Fibroblast of skin of scalp (primary cell): ENCODE data around the gene WRAP73.
"Not testable (repeated sequence)": the region's sequence is repeated elsewhere in the genome, so short reads cannot be mapped to it uniquely, and the experiment has no call there.

Experiments
- DNase-seq: peaks from one replicate; pipeline ENCODE4 v3.0.0-alpha.2; 2013

The WRAP73 gene

GRCh38 chr1:3629561-3630160, 20.2 kb downstream of the WRAP73 start:
- no peak for DNase-seq

DNA sequence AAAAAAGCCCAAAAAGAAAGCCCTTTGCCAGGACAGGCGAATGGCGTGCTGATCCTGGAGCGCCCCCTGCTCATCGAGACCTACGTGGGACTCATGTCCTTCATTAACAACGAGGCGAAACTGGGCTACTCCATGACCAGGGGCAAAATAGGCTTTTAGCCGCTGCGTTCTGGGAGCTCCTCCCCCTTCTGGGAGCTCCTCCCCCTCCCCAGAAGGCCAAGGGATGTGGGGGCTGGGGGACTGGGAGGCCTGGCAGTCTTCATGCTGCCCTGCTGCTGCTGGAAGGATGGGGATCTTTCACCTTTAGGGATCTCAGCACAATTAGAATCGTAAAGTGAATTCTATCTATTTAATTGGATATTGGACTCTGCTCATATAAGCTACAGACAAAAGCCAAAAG, 21.5 kb downstream of the WRAP73 start:
- no peak for DNase-seq

GRCh38 chr1:3627515-3628253, 22.2 kb downstream of the WRAP73 start:
- DNase-seq: no peak

DNA sequence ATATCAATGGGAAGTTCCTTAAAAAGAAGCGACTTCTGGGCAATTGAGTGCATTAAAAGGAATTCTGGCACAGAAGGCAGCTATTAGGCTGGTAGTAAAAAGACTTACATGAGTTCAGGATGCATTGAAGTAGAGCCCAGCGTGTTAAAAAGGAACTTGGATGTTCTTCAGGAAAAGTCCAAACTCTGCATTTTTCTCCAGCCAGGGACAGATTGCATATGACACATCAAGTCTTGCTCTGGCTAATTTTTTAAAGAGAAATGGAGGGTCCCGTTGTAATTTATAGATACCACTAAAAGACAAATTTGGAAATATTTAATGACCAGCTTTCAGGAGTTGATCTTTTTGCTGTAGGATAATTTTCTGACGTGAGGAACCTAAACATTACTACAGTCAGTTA, 23.9 kb downstream of the WRAP73 start:
- DNase-seq: no peak

GRCh38 chr1:3625151-3625907, 24.6 kb downstream of the WRAP73 start:
- DNase-seq: no peak

DNA sequence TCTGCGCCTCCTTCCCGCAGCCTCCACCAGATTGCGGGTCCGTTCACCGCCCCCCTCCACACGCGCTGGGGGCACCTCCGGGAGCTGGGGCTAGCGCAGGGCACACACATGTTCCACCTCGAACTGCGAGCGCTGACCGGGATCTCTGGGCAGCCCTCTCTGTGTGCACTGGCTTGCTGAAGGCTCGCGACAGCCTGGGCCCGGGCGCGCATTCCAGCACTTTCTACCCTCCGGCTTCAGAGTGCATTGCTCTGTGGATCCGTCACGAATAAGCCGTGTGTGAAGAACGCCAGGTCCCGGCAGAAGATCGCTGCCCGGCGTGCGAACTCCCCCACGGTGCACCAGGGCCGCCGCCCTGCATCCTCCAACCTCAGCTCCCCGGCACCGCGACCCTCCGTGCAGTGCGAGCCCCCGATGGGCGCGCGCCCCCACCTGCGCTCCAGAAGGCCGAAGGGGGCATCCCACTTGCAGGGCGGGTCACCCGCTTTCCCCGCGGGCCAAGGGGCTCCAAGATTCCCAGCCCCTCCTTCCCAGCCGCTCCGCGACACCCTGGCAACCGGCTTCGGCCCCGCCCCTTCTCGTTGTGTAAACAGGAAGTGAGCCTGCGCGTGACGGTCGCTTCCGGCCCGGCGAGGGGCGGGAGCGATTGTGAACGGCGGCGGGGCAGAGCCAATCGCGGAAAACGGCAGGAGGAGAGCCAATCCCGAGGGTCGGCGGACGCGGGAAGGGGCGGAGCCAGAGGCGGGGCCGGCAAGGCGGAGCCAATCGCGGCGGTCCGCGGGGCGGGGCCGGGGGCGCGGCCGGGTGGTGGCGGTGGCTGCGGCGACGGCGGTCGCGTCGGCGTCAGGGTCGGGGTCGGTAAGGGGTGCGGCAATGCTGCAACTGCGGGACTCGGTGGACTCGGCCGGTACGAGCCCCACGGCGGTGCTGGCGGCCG, 25.4 kb downstream of the WRAP73 start, which contains the start of gene TPRG1L:
TSS of gene TPRG1L (plus strand) at position 816 of the 937 bp plus-strand sequence. CDS start at position 874, 58 bp downstream.
- peak; percentile 96 for DNase-seq

GRCh38 chr1:3623441-3624199, 26.3 kb downstream of the WRAP73 start:
- no peak for DNase-seq

DNA sequence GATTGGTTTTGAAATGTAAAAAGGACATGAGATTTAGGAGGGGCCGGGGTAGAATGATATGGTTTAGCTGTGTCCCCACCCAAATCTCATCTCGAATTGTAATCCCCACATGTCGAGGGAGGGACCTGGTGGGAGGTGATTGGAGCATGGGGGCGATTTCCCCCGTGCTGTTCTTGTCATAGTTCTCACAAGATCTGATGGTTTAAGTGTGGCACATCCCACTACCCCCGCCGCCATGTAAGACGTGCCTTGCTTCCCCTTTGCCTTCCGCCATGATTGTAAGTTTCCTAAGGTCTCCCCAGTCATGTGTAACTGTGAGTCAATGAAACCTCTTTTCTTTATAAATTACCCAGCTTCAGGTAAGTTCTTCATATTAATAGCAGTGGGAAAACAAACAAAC, 27.8 kb downstream of the WRAP73 start:
- DNase-seq: not testable (repeated sequence)

DNA sequence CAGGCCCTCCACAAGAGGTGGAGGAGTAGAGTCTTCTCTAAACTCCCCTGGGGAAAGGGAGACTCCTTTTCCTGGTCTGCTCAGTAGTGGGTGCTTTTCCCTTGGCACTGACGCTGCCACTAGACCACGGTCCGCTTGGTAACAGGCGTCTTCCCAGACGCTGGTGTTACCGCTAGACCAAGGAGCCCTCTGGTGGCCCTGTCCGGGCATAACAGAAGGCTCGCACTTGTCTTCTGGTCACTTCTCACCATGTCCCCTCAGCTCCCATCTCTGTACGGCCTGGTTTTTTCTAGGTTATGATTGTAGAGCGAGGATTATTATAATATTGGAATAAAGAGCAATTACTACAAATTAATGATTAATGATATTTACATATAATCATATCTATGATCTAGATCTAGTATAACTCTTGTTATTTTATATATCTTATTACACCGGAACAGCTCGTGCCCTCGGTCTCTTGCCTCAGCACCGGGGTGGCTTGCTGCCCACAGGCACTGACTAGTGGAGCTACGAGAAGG, 28.7 kb downstream of the WRAP73 start:
- peak; percentile 47 for DNase-seq

DNA sequence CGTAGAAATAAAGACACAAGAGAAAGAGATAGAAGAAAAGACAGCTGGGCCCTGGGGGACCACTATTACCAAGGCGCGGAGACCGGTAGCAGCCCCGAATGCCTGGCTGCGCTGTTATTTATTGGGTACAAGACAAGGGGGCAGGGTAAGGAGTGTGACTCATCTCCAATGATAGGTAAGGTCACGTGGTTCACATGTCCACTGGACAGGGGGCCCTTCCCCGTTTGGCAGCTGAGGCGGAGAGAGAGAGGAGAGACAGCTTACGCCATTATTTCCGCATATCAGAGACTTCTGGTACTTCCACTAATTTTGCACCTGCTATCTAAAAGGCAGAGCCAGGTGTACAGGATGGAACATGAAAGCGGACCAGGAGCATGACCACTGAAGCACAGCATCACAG, 29.2 kb downstream of the WRAP73 start:
- no peak for DNase-seq

GRCh38 chr1:3618881-3619671, 30.8 kb downstream of the WRAP73 start:
- peak; percentile 80 for DNase-seq

GRCh38 chr1:3618531-3618880, 31.4 kb downstream of the WRAP73 start:
- DNase-seq: no peak

DNA sequence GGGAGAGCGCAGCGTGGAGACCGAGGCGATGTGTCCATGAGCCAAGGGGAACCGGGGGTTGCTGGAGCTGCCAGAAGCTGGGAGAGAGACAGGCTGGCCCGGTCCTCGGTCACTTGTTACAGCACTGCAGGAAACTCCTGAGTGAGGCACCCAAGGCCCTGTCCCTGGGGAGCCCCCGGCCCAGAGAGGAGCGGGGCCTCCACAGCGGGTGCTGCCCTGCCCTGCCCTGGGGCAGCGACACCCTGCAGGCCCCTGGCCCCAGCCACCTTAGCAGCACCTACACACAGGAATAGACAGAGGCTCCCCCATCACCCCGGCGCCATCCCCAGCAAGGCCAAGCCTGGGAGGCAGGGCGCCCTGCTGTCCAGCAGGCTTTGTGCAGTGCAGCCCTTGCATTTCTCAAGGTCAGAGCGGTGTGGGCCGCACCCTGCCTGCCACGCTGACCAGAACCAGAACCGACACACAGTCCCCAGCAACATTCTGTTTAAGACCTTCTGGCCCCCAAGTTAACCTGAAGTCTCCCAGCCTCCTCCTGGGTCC, 32.0 kb downstream of the WRAP73 start:
- no peak for DNase-seq

DNA sequence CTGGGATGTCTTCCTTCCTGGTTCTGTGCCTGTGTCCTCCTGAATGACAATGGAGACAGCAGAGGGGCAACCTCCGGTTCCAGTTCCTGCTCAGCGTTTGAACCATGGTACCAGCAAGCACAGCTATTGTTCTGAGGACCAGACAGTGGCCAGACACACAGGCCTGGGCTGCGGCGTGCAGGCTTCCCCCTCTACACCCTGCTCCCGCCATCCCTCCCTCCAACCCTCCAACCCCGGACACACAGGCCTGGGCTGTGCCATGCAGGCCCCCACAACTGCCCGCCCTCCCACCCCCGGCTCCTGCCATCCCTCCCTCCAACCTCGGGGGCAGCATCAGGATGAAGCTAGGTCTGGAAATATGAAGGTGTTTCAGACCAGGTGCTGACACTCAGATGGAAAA, 33.0 kb downstream of the WRAP73 start:
- DNase-seq: no peak

DNA sequence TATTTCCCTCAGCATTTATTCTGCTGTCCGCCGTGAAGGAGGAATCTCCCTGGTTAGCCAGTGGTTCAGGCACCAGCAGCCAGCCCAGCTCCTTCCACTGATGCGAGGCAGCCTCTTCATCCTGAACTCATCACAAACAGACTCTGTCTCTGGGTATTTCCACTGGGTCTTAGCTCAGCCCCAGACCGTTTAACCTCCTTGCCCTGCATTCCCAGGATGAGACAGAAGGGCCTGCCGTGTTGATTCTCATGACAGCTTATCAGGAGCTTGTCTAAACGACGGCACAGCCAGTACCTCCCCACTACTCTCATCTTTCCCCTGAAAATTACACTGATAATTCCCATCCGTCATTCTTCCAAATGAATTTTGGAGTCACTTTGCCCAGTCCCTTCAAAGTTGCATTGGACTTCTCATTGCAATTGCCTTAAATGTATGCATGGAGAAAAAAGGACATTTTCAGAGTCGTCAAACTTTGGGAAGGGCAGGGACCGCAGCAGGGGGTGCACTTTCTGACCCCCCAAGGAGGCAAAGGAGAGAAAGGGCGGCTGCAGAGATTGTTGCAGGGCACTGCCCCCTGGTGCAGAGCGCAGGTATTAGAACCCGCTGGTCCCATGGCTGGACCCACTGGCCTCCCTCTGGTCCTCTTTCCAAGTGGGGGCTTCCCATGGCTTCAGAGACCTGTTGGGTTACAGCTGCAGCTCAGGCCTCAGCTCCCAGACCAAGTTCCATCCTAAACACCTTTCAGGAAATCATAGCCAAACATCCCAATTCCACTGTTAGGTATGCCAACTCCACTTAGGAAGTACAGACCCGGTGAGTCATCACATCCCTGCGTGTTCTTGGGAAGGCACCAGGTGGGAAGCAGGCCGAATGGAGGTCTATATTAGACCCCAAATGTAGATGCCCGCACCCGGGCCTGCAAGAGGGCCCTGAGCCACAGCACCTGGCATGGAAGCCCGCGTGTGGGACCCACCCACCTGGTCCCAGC, 34.9 kb downstream of the WRAP73 start:
- DNase-seq: no peak

DNA sequence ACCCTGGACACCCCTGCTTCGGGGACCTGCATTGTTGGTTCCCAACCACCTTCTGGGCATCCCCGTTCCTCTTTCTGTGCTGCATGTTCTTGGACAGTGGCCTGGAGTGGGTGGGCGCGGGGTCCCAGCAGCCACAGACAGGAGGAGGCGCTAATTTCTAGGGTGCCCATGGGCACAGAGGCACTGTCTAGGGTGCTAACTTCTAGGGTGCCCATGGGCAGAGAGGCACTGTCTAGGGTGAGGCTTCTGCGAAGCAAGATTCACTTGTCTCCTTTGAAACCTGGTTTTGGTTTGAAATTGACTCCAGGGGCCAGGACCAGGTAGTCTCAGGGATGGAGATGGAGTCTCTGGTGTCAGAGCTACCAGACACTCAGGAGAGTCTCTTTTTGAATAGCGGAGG, 37.8 kb downstream of the WRAP73 start:
- no peak for DNase-seq

DNA sequence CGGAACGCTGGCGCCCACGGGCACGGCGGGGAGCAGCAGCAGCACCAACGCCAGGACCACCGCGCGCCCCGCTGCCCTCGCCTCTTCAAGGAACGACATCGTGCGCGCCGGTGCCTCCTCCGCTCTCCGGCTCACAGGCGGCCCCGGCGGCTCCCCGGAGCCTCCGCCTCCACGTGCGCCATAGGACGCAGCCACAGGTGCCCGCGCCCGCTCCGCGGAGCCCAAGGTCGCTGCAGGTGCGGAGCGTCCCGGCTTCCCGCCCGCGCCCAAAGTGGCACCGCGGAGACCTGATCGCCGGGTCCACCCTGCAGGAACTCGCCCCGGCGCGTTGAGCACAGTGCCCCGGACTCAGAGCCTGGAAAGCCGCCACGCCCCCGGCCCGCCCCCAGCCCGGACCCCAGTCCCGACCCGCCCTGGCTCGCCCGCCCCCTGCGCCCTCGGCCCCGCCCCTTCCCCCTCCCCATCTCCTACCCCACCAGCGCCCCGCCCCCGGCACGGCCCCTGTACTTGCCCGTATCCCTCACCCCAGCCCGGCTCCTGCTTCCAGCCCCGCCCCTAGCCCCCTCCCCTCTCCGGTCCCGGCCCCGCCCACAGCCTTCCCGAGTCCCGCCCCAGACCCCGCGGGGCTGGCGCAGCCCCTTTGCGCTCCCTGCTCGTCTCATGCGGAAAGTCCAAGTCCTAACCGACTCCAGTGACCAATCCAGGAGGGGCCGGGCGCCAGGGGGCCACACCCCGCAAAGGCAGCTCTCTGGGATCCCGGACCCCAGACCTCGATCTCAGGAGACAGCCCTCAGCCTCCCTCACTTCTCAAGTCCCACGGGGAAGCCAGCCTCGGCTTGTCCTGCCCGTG, 38.5 kb downstream of the WRAP73 start, which contains the start of gene MEGF6:
TSS of gene MEGF6 (minus strand) at position 339 of the 850 bp plus-strand sequence. CDS start at position 99, 240 bp downstream.
- DNase-seq: peak; percentile 40
